GM19324 (cell line): ENCODE data around the gene GFRA4.

Source experiments
- ATAC-seq: cut with Tn5 transposase; IDR thresholded peaks from one replicate; pipeline ENCODE4 v1.9.1; 2021; ENCODE audit warnings: mild to moderate bottlenecking, moderate library complexity; ENCODE audit not compliant: unreplicated experiment, low FRiP score

GFRA4 gene

GRCh38 chr20:3663031-3663701 is at the start of gene GFRA4:
Gene GFRA4 (minus strand): TSS chr20:3663399. CDS start chr20:3663399, 0 bp downstream.
- ATAC-seq = no peak

DNA sequence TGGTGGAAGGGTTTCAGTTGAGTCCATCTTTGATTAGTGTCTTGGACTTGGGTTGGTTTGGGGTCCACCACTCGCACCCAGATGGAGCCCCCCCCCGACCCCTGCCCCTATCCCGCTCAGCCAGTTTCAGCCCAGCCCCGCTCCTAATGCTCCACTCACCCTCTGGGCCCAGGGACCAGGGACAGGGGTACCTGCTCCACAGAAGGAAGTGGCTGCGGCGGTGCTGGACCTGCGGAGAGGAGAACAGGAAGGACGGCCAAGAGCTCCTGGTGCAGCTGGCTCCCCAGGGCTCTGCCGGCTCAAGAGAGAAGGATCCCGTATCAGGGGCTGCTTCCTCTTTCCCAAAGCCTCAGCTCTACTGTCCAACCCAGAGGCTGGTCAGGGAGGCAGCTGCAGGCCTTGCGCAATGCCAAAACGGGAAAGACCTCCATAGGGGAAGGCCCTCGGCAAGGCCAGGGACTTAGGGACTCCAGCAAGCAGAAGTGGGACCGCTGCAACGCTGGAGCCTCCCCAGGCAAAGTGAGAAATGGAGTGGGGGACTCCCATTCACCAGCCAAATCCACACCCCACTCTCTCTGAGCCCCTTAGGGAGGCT is 49.2 kb upstream of the GFRA4 start, which contains the start of gene SIGLEC1:
Gene SIGLEC1, minus strand, starts transcription at position 322 of the 595 bp plus-strand sequence. CDS start 5,472 bp downstream, outside the sequence.
- ATAC-seq = no peak

- ATAC-seq = no peak
These were observed 48.3 kb upstream of the GFRA4 start for GRCh38 chr20:3711484-3711941.

GRCh38 chr20:3710703-3711483 is 47.7 kb upstream of the GFRA4 start:
- ATAC-seq = no peak

- ATAC-seq = no peak
These were observed 46.8 kb upstream of the GFRA4 start for GRCh38 chr20:3710011-3710466.

DNA sequence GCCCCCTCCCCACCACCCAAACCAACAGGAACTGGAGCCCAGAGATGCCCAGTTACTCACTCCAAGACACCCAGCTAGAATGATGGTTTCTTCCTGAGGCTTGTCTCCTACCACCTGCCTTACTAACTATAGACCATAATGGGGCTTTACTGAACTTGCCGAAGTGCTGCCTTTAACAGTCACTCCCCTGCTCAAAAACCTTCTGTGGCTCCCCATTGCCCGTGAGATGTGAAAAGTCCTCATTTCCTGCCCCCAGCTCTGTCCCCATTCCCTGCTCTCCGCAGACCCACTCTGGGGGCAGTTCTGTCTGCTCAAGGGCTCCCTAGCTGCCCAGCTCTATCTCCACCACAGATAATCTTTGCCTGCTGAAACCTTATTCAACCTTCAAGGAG is 44.3 kb upstream of the GFRA4 start:
- no peak for ATAC-seq

DNA sequence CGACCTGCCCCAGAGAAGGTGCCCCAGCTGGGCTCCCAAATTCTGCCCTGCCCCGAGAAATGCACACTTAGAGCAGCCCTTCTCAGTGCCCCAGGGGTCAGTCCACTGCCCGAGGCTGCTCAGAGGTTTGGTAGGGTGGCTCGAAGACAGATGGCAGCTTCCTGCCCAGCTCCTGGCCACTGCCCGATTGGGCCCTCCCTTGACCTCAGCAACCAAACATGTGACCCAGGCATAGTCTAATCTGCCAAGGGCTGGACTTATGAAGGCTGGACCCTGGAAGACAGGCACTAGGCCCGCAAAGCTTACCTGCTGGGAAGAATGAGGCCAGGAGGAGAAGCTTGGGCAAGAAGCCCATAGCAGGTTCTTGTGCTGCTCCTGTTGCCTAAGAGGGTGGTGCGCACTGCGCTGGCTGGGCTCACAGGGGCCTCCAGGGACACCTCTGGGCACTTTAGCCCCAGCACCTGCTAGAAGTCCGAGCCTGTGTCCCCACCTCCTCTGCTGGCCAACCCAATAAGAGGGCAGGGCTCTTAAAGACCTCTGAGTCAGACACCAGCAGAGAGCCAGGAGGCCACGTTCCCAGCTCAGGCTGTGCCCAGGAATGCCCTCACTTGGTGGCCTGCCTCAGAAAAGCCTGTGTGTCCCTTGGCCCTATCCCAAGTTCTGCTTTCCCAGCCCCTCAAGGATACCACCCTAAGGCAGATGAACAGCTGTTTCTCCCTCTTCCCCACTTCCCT is 43.7 kb upstream of the GFRA4 start:
- no peak for ATAC-seq

- ATAC-seq = no peak
These were observed 43.0 kb upstream of the GFRA4 start for GRCh38 chr20:3705970-3706739.

- no peak for ATAC-seq
These were observed 42.3 kb upstream of the GFRA4 start for GRCh38 chr20:3705491-3705969.

DNA sequence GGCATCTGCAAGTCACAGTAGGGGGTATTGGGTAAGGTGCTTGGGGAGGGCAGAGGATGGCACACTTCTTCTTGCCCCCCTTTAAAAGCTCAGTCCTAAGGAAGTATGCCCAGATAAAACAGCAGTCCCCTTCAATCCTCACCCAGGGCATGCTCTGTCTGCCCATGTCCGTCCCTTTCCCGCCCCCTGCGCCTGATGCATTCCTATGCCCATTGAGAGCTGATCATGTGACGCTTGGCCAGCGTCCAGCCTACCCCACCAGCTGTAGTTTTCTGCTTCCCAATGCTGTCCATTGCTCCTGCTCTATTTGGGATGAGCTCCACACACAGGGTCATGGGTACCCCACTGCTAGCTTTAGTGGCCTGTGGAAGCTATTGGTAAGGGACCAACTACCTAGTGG is 40.9 kb upstream of the GFRA4 start:
- no peak for ATAC-seq

DNA sequence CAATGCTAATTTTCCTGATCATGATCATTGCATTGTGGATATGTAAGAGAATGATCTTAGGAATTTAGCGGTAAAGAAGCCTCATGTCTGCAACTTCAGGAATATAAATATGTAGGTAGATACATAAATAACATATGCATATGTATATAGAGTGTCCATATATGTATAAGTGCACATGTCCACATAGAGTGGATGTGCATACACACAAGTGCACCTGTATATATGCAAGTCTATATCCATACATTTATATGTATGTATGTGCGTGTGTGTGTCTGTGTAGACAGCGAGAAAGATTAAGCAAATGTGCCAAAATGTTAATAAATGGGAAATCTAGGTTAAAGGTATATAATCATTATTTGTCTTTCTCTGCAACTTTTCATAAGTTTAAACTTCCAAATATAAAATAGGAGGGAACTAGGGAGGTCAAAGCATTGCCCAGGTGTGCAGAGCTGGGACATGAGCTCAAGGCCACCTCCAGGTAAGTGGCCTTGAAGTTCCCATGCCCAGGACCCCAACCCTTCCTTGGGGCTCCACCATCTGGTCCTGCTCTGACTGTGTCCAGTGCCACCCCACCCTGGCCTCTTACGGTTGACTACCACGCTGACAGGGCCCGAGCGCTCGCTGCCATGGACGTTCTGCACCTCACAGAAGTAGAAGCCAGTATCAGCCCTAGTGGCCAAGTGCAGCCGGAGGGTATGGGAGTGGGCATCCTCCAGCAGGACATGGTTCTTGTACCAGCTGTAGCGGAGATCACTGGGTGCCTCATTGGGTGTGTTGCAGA is 39.6 kb upstream of the GFRA4 start:
- ATAC-seq = no peak

- ATAC-seq = no peak
These were observed 38.1 kb upstream of the GFRA4 start for GRCh38 chr20:3701061-3701998.

GRCh38 chr20:3699037-3699436 is 35.8 kb upstream of the GFRA4 start:
- no peak for ATAC-seq

DNA sequence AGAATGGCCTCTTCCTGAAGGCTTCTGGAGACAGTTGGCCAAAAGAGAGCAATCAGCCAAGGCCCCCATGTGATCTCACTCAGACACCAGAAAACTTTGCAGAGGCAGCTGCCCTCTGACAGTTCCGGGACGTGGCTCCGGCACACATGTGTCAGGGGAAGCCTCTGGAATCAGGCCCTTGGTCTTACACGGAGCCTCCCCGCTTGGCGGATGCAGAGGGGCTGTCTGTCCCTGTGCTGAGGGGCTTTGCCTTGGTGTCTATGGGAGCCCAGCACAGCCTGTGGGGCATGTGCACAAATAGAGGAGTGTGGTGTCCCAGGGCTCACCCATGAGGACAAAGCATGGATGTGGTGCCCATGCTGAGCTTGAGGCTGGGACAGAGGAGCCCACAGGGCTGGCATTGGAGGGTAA is 35.4 kb upstream of the GFRA4 start:
- no peak for ATAC-seq

DNA sequence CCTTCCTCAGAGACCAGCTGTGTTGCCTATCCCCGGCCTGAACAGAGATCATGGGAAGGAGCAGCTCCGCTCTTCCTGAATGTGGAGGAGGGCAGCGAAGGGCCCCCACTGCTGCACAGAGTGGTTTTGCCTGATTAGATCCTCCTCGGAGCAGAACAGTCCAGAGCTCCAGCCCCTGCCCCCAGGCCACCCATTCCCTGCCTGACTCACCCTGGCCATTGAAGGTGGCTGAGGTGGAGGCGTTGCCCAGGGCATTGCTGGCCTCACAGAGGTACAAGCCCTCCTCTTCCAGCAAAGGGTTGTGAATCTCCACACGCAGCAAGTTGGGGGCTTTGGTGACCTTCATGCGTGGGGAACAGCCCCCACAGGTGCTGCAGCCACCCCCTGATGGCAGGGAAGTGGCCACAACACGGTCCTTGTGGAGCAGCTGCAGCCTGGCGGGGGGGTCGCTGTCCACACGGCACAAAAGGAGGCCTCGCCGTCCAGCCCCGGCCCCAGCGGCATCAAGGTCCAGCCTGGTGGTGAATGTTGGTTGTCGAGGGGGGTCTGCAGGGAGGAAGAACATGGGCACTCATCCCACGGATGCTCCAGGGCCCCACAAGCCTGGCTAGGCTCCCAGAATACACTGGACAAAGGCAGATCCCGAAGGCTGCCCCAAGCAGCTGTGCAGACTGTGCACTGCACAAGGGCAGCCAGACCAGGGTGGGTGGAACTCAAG is 34.5 kb upstream of the GFRA4 start:
- ATAC-seq = no peak

- no peak for ATAC-seq
These were observed 33.8 kb upstream of the GFRA4 start for GRCh38 chr20:3696745-3697587.
